Measurements from ENCODE around the gene ACSL3. TPM values are rescaled to one million over a fixed set of nuclear protein-coding genes. Genes with fewer than 3 reads are reported as not detected.
A peak's percentile ranks its signal among the peaks of the same experiment; 100 is the strongest.

Gene ACSL3
- total RNA-seq, 1 donor from 2014 or later: 107 TPM

DNA sequence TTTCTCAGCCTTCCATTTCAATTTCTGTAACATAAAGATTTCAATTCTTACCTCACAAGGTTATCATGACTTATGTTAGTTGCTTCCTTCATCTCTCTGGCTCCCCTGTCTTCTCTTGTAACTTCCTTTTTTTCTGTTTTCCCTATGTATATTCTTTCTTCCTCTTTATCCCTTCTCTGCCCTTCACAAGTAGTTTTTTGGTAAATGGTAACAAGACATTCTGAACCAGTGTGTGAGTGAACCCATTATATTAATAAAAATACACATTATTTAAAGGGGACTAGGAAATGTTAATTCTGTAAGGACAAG lies 8.4 kb downstream of the ACSL3 start:
- Mint-ChIP-seq H3K27me3 (ENCODE audit: low read depth) (no peaks in the 10 kb centered on the region), H3K36me3 (ENCODE audit: low read depth) (no peaks in the 10 kb centered on the region), H3K4me3 (ENCODE audit: unreplicated experiment) (no peak overlapping the region), H3K9me3 (ENCODE audit: low read depth) (no peaks in the 10 kb centered on the region), H3K4me1 (ENCODE audit: low read depth) (peaks cover 16% of the 10 kb centered on the region), H3K27ac (ENCODE audit: unreplicated experiment) (no peak overlapping the region)
- no peak for DNase-seq (ENCODE audit: low spot score)
- TF ChIP-seq, protein P1, sequence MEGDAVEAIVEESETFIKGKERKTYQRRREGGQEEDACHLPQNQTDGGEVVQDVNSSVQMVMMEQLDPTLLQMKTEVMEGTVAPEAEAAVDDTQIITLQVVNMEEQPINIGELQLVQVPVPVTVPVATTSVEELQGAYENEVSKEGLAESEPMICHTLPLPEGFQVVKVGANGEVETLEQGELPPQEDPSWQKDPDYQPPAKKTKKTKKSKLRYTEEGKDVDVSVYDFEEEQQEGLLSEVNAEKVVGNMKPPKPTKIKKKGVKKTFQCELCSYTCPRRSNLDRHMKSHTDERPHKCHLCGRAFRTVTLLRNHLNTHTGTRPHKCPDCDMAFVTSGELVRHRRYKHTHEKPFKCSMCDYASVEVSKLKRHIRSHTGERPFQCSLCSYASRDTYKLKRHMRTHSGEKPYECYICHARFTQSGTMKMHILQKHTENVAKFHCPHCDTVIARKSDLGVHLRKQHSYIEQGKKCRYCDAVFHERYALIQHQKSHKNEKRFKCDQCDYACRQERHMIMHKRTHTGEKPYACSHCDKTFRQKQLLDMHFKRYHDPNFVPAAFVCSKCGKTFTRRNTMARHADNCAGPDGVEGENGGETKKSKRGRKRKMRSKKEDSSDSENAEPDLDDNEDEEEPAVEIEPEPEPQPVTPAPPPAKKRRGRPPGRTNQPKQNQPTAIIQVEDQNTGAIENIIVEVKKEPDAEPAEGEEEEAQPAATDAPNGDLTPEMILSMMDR (IDR thresholded peaks at IDR 0.05): no peak

DNA sequence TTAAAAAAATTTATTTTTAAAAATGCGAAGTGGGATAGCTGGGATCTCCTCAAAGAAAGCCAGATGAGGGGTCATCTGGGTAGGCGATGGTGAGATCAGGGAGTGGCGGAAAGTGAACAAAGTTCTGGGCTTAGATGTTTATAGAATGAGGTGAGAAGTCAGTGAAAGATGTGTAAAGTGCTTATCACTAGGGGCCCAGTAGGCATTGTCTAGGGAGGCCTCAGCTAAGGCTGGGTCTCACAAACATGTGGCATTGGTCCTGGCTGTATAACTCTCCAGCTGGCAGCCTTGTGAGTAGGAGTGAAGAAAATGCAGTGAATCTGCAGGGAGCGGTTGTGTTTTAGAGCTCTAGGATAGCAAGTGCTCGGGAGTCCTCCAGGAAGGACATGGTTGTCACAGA lies 10.5 kb downstream of the ACSL3 start:
- Mint-ChIP-seq H3K4me3 (ENCODE audit: unreplicated experiment) (no peak overlapping the region), H3K27me3 (ENCODE audit: low read depth) (no peaks in the 10 kb centered on the region), H3K9me3 (ENCODE audit: low read depth) (no peaks in the 10 kb centered on the region), H3K36me3 (ENCODE audit: low read depth) (no peaks in the 10 kb centered on the region), H3K4me1 (ENCODE audit: low read depth) (peaks cover 18% of the 10 kb centered on the region), H3K27ac (ENCODE audit: unreplicated experiment) (no peak overlapping the region)
- TF ChIP-seq, protein P1 (IDR thresholded peaks at IDR 0.05): no peak
- DNase-seq (ENCODE audit: low spot score): no peak

GRCh38 chr2:222872551-222872950 lies 11.7 kb downstream of the ACSL3 start:
- Mint-ChIP-seq H3K9me3 (ENCODE audit: low read depth) (peaks cover 3% of the 10 kb centered on the region), H3K27me3 (ENCODE audit: low read depth) (no peaks in the 10 kb centered on the region), H3K27ac (ENCODE audit: unreplicated experiment) (no peak overlapping the region), H3K36me3 (ENCODE audit: low read depth) (no peaks in the 10 kb centered on the region), H3K4me3 (ENCODE audit: unreplicated experiment) (no peak overlapping the region), H3K4me1 (ENCODE audit: low read depth) (peaks cover 25% of the 10 kb centered on the region)
- TF ChIP-seq, protein P1 (IDR thresholded peaks at IDR 0.05): no peak
- DNase-seq (ENCODE audit: low spot score): no peak

GRCh38 chr2:222875482-222875881 lies 14.6 kb downstream of the ACSL3 start:
- TF ChIP-seq, protein P1 (IDR thresholded peaks at IDR 0.05): no peak
- H3K4me3 Mint-ChIP-seq (ENCODE audit: unreplicated experiment): no peak overlapping the region
- no peak for DNase-seq (ENCODE audit: low spot score)
- no peaks in the 10 kb centered on the region for H3K36me3 Mint-ChIP-seq (ENCODE audit: low read depth)
- peaks cover 41% of the 10 kb centered on the region for H3K4me1 Mint-ChIP-seq (ENCODE audit: low read depth)
- H3K27ac Mint-ChIP-seq (ENCODE audit: unreplicated experiment): no peak overlapping the region
- peaks cover 3% of the 10 kb centered on the region for H3K9me3 Mint-ChIP-seq (ENCODE audit: low read depth)
- no peaks in the 10 kb centered on the region for H3K27me3 Mint-ChIP-seq (ENCODE audit: low read depth)

DNA sequence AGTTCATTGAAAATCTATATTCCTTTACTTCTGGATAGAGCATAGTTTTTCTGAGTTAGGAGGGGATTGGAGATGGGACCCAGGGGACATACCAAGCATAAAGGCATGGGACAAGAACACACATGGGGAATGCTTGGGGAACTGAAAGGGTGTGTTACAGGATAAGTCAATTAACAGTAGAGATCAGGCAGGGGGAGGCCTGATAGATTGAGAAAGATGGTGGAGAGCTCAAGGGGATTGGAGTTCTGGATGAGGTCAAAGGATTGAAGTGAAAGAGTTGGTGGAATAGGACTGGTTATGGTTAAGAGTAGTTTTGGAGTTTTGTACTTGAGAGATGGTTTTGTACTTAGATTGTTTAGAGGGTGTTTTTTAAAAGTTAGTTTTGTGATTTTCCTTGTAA lies 16.1 kb downstream of the ACSL3 start:
- Mint-ChIP-seq H3K4me3 (ENCODE audit: unreplicated experiment) (no peak overlapping the region), H3K27me3 (ENCODE audit: low read depth) (no peaks in the 10 kb centered on the region)

More for the DNA sequence above, 16.1 kb downstream of the ACSL3 start:
- H3K36me3 Mint-ChIP-seq (ENCODE audit: low read depth): no peaks in the 10 kb centered on the region
- H3K9me3 Mint-ChIP-seq (ENCODE audit: low read depth): peaks cover 3% of the 10 kb centered on the region
- peak overlapping the region; percentile 59 for H3K27ac Mint-ChIP-seq (ENCODE audit: unreplicated experiment)
- TF ChIP-seq, protein P1 (IDR thresholded peaks at IDR 0.05): no peak
- DNase-seq (ENCODE audit: low spot score): no peak
- peaks cover 43% of the 10 kb centered on the region for H3K4me1 Mint-ChIP-seq (ENCODE audit: low read depth)

All from chondrocyte (in vitro differentiated cells).